GM10847 (cell line): ENCODE data around the gene DYNLT2B.

Source experiments
- POLR2A ChIP-seq: IDR thresholded peaks from 2 replicates; pipeline ENCODE4 v1.6.1; 2011; ENCODE audit not compliant: insufficient read length; ENCODE audit errors: extremely low read depth

DYNLT2B gene

DNA sequence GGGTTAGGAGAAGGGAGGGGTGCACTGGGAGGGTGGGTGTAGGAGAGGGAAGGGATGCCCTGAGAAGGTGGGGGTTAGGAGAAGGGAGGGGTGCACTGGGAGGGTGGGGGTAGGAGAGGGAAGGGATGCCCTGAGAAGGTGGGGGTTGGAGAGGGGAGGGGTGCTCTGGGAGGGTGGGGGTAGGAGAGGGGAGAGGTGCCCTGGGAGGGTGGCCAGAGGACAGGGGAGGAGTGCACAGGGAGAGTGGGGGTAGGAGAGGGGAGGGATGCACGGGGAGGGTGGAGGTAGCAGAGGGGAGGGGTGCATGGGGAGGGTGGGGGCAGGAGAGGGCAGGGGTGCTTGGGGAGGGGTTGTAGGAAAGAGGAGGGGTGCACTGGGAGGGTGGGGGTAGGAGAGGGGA lies 16.9 kb upstream of the DYNLT2B start:
- TF ChIP-seq POLR2A = no peak

GRCh38 chr3:196332168-196332567 lies 14.1 kb upstream of the DYNLT2B start:
- no peak for TF ChIP-seq POLR2A

- TF ChIP-seq POLR2A = no peak
These were observed 9.4 kb upstream of the DYNLT2B start for GRCh38 chr3:196327405-196327804.

- TF ChIP-seq POLR2A = no peak
These were observed 8.9 kb upstream of the DYNLT2B start for GRCh38 chr3:196326936-196327335.

- no peak for TF ChIP-seq POLR2A
These were observed 5.7 kb upstream of the DYNLT2B start for GRCh38 chr3:196323691-196324090.

GRCh38 chr3:196323016-196323415 lies 5.0 kb upstream of the DYNLT2B start:
- TF ChIP-seq POLR2A = no peak

DNA sequence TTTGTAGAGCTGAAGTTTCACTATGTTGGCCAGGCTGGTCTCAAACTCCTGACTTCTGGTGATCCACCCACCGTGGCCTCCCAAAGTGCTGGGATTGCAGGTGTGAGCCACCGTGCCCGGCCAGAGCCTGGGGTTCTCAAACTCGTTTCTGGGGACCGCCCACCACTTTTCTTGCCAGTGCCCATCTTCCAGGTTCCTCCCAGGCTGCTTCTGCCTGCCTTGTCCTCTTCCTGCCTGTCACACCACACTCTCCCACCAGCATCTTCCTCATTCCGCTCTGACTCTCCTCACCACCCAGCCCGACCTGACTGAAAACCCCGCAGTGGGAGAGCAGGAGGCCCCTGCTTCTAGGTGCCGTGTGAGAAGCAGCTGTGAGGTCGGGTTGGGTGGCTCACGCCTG lies 3.1 kb upstream of the DYNLT2B start:
- TF ChIP-seq POLR2A = no peak

- no peak for TF ChIP-seq POLR2A
These were observed 2.1 kb upstream of the DYNLT2B start for GRCh38 chr3:196320137-196320536.

DNA sequence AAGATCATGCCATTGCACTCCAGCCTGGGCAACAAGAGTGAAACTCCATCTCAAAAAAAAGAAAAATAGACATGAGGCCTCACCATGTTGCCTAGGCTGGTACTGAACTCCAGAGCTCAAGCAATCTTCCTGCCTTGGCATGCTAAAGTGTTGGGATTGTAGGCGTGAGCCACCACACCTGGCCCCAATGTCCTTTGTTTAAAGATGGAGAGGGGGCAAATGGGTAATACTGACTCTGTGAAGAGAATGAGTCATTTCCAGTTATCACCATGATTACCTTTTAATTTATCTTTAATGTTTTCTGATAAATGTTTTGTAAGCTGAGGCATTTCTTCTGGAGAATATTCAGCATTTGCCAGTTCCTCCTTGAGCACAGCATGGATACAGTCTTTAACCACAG lies 2.2 kb downstream of the DYNLT2B start:
- TF ChIP-seq POLR2A = no peak

DNA sequence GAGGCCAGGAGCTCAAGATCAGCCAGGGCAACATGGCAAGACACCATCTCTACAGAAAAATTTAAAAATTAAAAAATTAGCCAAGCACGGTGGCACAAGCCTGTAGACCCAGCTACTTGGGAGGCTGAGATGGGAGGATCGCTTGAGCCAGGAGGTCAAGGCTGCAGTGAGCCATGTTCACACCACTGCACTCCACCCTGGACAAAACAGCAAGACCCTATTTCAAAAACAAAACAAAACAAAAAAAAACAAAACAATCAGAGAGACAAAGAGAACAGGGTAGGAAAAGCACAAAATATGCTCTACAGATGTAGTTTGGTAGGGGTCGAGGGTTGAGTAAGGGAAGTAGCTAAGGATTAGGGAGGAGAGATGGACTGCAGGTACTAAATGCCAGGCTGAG lies 3.4 kb downstream of the DYNLT2B start:
- TF ChIP-seq POLR2A = no peak

DNA sequence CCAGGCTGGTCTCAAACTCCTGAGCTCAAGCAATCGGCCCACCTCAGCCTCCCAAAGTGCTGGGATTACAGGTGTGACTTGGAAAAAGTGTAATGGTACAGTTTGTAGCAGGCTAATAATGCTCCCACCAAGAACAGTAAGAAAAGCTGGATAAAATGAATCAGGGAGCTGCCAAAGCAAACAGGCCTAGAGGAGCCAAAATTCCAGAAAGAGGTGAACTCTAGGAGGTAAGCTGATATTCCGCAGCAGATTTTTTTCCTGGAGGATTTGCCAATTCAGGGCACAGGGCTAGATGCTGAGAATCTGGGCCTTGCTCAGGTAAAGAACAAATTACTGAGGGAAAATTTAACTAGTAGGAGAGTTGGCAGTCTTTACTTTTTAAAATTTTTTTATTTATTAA lies 19.5 kb downstream of the DYNLT2B start:
- no peak for TF ChIP-seq POLR2A

- no peak for TF ChIP-seq POLR2A
These were observed 25.6 kb downstream of the DYNLT2B start for GRCh38 chr3:196292286-196292923.

DNA sequence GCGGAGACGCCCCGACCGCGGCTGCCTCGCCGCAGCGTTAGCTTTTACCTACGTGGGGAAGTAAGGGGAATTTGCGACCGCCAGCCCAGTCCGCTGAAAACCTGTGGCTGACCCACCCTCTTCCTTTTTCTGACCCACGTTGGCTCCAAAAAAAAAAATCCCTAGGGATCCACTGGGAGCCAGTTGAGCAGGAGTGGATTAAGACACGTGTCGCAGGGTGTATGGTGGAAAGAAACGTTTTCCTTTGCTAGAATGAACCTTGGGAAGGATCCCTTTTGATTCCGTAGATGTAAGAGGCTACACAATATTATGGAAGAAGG lies 29.9 kb downstream of the DYNLT2B start:
- TF ChIP-seq POLR2A = no peak

DNA sequence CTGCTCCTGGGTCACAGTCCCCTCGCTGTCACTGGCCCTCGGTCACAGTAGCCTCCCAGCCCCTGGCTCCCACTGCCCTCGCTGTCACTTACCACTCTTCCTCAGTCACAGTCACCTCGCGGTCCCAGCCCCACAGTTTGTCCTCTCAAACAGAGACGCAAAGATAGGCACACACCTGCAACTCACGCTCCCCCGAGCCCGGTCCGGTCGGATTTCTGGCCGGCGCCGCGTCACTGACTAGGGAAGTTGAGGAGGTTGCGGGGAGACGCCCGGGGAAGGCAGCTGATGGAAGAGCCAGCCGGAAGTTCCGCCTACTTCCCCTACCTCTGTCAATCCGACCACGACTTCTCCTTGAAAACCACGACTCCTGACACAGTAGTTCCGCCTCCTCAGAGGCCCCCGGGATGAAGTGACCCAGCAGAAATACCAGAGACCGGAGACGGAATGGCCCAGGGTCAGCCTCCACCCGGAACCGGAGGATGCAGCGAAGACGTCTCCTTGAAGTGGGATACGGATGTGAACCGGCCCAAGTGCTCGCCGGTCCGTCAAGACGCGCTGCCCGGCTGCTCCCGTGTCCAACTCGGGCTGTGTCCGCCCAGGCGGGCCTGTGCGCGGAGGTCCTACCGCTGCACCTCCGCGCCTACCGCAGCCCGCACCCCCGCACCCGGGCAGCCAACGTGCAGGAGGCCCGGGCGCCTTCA lies 30.4 kb downstream of the DYNLT2B start, which contains the start of gene PCYT1A:
TSS of gene PCYT1A (minus strand) at position 287 of the 701 bp plus-strand sequence. CDS start 17,195 bp downstream, outside the sequence.
- peak; percentile 78 for TF ChIP-seq POLR2A

DNA sequence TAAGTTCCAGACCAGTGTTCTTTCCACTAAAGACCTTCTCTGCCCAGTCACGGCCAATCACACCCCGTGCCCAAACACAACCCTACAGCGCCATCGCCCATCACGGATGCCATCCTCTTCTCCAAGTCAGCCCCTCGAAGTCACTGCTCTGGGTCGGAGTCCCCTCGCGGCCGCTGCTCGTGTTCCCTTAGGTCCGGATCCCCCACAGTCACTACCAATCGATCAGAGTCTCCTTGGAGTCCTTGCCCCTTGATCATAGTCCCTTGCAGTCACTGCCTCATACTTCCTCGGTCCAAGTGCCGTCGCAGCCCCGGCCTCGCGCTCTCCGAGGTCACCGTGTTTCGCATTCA lies 31.0 kb downstream of the DYNLT2B start:
- no peak for TF ChIP-seq POLR2A

- TF ChIP-seq POLR2A = no peak
These were observed 33.6 kb downstream of the DYNLT2B start for GRCh38 chr3:196284396-196284795.

DNA sequence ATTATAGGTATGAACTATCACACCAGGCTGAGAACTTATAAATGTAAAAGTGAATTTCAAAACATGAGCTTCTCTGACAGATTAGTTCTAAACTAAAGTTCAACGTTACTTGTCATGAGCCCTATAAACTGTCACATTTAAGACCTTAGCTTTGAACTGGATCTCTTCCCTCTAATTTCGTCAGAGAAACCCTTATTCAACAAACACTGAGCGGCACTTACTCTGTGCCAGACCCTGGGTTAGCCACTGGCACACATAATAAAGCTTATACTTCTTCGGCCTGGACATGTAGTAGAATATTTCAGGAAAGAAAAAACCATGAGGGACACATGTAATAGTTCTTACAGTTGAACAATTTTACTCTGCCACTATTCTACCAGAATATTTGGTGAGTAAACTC lies 36.1 kb downstream of the DYNLT2B start:
- no peak for TF ChIP-seq POLR2A
